Myometrial cell (primary cell): ENCODE results near the gene TBX4. TPM values are rescaled to one million over a fixed set of nuclear protein-coding genes. Genes with fewer than 3 reads are reported as not detected.

Experiments used
- total RNA-seq: library from RNA; depleted of rRNA; stranded (reverse); fragments of >200 nt; gene quantifications from 2 replicates; pipeline ENCODE4 v1.2.3, GENCODE V29; 2015

TBX4 gene
- total RNA-seq, result 2.9 TPM in 1 of 2 replicates, not detected in the other

GRCh38 chr17:61452301-61453290, at the start of gene TBX4:
TSS of gene TBX4 (plus strand) at chr17:61452422. CDS start at chr17:61456491, 4,069 bp downstream.

Other genes starting within 250 kb of the TBX4 start
- 22.3 and 29.1 TPM in 2 replicates for gene TBX2, start 52.6 kb upstream of the TBX4 start, total RNA-seq
- not detected in 2 replicates for gene NACA2, start 138.8 kb downstream of the TBX4 start, total RNA-seq